NCI-H1694 (cell line): Measurements from ENCODE around the gene PRRT1B.

Experiments used
- DNase-seq: peaks from one replicate; lab custom pipeline; 2025; lab: John Stamatoyannopoulos, UW

PRRT1B gene

GRCh38 chr9:131596430-131596743, 51.1 kb downstream of the PRRT1B start:
- no peak for DNase-seq

DNA sequence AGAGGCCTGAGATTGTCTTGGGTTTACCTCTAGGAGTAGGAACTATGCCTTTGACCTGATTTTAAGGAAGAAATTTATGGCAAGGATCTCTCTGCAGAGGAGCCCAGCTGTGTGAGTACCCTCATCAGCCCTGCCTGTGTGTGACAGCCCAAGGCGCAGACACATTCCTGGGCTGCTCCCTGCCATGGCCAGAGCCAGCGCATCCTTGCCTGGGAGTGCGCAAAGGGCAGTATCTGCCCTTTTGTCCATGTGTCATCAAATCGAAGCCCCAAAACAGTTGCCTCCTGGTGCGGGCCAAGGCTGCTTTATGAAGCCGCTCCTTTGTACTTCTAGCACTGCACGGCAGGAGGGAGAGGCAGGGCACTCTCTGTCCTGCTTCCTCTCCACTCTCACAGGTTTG, 51.9 kb downstream of the PRRT1B start:
- no peak for DNase-seq

DNA sequence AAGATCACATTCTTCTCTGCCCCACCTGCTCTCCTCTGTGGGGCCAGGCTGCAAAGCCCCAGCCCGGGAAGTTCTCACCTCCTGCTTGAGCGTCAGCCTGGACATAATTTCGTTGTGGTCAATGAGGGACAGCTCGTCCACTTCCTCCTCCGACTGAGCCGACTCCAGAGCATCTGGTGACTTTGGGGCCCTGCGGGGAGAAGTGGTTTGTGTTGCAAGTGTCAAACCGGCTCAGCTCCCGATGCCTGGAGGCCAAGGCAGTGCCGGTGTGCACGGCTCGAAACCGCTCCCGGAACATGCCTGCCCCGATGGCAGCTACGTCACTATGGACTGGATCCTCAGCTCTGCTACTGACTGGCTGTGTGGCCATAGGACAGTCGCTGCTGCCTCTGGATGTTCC, 52.8 kb downstream of the PRRT1B start:
- DNase-seq: no peak

- no peak for DNase-seq
These were observed 56.4 kb downstream of the PRRT1B start for GRCh38 chr9:131601683-131602181.

DNA sequence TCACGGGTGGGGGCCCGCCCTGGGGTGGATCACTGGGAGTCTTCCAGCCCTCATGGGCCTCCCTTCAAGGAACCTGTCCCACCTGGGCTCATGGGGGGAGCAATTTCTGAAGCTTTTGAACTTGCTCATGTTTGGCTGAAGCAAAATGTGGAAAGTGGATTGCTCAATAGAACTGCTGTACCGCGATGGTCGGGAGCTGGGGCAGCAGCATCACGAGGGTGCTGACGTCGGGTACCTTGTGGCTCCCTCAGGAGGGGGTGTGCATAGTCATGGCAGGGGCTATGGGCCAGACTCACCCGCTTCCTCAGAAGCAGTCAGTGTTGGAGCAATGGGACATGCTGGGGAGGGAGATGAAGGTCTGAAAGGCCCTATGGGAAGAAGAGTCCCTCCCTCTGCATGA, 57.9 kb downstream of the PRRT1B start:
- DNase-seq: no peak

DNA sequence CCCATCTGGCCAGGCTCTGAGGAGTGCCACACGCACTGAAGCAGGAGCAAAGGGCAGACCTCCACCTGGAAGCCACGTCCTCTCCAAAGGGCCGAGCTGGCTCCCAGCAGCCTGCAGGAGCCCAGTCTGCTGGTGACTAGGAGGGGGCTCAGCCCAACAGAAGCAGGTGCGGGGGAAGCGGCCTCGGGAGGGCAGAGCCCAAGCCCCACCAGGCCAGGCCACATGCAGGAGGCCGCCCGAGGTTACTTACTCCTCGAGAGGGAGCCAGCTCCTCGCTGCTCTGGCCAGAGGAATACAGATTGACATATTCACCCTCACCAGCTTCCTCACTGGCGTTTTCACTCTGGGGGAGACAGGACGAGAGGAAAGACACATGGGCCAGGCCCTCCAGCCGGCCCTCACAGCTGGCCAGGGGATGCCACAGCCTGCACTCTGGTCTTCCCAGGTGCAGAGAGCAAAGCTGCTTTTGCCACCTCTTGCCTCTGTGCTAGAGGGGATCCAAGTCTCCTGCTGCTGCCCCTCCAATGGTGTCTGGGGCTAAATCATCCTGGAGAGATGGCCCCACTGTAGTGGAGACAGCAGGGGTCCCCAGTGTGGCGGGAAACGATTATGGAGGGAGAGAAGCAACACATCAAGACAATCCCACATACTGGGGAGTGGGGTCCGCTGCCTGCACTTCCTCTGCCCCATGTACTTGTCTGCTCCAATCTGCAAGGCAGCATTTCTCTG, 58.6 kb downstream of the PRRT1B start:
- no peak for DNase-seq

DNA sequence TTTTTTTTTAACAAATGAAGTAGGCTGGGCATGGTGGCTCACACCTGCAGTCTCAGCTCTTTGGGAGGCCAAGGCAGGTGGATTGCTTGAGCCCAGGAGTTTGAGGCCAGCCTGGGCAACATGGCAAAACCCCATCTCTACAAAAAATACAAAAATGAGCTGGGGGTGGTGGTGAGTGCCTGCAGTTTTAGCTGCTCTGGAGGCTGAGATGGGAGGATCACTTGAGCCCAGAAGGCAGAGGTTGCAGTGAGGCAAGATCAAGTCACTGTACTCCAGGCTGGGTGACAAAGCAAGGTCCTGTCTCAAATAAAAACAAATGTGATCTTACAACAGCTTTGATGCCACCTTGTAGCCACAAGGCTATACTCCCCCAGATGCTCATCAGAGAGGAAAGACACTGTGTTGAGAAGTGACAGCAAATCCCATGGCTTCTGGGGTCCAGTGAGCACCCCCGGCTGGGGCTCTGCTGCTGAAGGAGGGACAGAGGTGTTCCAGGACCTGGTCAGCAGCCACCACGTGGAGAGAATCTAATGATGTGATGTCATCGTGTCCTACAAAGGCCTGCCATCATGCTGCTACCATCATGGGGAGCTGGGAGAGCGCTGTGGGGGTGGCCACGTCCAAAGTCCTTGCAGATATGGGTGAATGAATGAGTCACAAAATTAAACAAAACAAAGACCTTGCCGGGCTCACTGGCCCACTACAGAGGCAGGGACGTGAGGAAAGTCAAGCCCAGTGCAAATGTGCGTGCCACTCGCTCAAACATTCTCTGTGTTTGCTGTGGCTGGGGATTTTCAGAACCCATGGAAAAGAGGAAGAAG, 60.7 kb downstream of the PRRT1B start:
- DNase-seq: no peak

GRCh38 chr9:131606896-131607567, 61.7 kb downstream of the PRRT1B start:
- no peak for DNase-seq

DNA sequence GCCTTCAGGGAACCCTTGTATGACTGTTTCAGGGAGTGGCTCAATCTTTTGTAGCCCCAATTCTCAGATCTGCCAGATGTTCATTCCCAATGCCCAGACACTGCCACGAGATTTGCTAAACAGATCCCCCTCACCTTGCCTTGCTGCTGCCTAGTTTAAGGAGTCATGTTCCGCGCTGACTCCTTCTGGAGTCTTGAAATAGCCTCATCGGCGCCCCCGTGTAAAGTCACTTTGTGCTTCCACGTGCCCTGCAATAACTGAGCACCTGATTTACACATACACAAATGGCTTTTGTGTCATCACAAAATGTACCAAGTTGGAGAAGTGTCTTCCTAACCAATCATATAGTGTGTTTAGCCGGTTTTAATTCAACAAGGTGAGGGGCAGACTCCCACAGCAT, 62.3 kb downstream of the PRRT1B start:
- DNase-seq: no peak

DNA sequence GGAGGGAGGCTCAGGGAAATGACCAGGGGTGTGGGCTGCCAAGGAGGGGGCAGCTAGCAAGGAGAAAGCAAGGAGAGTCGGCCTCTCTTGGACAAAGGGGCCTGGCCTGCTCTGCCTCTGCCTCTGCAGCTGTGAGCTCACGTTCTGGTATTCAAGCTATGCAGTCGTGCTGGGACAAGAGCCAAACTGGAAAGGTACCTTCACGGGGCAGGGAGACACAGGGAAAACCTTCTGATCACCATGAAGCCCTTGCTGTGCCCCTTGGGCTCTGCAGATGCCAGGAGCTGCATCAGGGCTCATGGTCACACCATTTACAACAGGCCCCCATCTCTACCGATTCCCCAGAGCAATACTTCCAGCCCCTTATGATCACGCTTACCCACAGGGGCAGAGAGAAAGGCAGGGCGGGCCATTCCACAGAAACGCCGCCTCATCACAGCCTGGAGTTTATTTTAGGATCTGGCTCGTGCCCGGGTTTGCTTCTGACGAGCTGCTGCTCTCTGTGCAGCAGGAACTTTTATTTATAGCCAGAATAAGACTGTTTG, 63.2 kb downstream of the PRRT1B start:
- peak; percentile 50 for DNase-seq
